Stomach (tissue), 4 donors: ENCODE results near the gene B3GNT7.

Experiments used
- CTCF ChIP-seq, 7 experiments: fragments of 450-650 bp in 4 of 7; fragments of 200-600 bp in 3 of 7; sonication (generic) in 3 of 7; IDR thresholded peaks; one replicate each; pipeline ENCODE4 v1.5.1; 2016 to 2019; ENCODE audit warnings: antibody characterized with exemption in 7 of 7, control low read depth in 2 of 7, mild to moderate bottlenecking in 1 of 7
- POLR2A ChIP-seq, 4 donors: fragments of 450-650 bp; IDR thresholded peaks; one replicate each; pipeline ENCODE4 v1.6.1; 2016; ENCODE audit warnings: antibody characterized with exemption in 4 of 4, control low read depth in 2 of 4, mild to moderate bottlenecking in 1 of 4, moderate library complexity in 1 of 4
- POLR2AphosphoS5 ChIP-seq, 3 donors: sonication (generic); formaldehyde crosslinking; IDR thresholded peaks; one replicate each; pipeline ENCODE4 v1.6.1; 2016; ENCODE audit warnings: antibody characterized with exemption in 3 of 3

GRCh38 chr2:231387904-231388724 lies 7.4 kb upstream of the B3GNT7 start:
- TF ChIP-seq CTCF (IDR thresholded peaks at IDR 0.05) = no peak
- TF ChIP-seq POLR2A (IDR thresholded peaks at IDR 0.05) = no peak
- TF ChIP-seq POLR2AphosphoS5 (IDR thresholded peaks at IDR 0.05) = peak in 1 of 3 donors; percentile 41
